NCI-H345 treated with DMSO at 0.1 percent for 48 hours (cell line): ENCODE data around the gene HMGXB4.
"Not testable (repeated sequence)": the region's sequence is repeated elsewhere in the genome, so short reads cannot be mapped to it uniquely, and the experiment has no call there.

ENCODE experiments used
- DNase-seq: peaks from one replicate; lab custom pipeline; 2025; ENCODE audit not compliant: unreplicated experiment; lab: John Stamatoyannopoulos, UW

Gene HMGXB4, protein sequence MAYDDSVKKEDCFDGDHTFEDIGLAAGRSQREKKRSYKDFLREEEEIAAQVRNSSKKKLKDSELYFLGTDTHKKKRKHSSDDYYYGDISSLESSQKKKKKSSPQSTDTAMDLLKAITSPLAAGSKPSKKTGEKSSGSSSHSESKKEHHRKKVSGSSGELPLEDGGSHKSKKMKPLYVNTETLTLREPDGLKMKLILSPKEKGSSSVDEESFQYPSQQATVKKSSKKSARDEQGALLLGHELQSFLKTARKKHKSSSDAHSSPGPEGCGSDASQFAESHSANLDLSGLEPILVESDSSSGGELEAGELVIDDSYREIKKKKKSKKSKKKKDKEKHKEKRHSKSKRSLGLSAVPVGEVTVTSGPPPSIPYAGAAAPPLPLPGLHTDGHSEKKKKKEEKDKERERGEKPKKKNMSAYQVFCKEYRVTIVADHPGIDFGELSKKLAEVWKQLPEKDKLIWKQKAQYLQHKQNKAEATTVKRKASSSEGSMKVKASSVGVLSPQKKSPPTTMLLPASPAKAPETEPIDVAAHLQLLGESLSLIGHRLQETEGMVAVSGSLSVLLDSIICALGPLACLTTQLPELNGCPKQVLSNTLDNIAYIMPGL

DNA sequence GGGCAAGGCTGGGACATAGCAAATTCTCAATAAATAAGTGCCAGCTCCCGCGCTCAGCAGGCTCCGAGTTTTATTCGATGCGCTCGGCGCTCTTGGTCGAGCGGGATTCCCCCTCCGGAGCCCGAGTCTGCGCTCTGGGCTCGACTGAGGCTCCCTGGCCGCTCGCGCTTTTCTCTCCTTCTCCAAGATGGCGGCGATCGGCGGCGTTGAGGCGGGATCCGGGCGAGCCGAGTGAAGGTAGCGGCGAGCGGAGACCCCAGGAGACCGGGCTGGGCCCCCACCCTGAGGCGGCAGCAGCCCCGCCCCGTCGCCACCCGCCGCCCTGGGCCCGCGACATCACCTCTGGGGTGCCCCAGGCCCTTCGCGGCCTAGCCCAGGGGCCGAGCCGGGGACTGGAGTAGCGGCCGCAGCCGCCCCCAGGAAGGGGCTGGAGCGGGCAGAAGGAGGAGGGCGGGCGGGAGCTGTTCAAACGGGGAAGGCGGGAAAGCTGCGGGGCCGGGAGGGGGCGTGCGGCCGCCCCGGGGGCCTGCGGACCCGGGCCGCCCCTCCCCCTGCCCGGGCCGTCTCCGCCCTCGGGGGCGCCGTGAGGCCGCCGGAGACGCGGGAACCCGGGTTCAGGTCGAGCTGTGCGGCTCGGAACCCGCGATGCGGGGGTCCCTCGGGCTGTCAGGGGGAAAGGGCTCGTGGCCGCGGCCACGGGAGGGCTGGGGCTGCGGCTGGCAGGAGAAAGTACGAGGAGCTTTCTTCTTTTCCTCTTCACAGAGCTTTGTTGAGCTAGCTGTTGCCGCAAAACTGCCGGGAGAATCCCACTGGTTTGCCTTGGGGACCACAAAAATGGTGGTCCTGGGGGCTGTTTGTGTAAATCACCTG is at the start of gene HMGXB4:
HMGXB4 (plus strand) TSS at position 173 of the 870 bp plus-strand sequence. CDS start 4,898 bp downstream, outside the sequence.
- peak; percentile 50 for DNase-seq

DNA sequence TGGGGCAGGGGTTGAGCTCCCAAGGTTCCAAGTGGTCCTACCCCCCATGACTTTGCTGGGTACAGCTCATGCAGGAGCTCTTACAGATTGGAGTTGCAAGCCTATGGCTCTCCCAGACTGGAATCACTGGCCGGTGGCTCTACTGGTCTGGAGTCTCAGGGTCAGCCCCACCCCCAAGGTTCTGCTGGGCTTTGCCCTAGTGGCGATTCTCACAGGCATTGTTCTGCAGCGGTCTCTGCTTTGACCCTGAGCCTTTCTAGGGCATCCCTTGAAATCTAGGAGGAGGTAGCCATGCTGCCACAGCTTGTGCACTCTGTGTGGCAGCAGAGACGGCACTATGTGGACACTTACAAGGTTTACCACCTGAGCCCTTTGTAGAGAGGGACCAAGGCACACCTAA is 49.3 kb upstream of the HMGXB4 start:
- no peak for DNase-seq

DNA sequence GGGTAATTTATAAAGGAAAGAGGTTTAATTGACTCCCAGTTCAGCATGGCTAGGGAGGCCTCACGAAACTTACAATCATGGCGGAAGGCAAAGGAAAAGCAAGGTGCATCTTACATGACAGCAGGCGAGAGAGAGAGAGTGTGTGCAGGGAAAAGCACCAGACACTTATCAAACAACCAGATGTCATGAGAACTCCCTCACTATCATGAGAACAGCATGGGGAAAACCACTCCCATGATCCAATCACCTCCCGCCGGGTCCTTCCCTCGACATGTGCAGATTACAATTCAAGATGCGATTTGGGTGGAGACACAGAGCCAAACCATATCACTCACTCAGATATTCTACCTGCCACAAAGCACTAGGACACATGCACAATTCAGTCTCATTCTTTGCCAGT is 48.1 kb upstream of the HMGXB4 start:
- DNase-seq = no peak

DNA sequence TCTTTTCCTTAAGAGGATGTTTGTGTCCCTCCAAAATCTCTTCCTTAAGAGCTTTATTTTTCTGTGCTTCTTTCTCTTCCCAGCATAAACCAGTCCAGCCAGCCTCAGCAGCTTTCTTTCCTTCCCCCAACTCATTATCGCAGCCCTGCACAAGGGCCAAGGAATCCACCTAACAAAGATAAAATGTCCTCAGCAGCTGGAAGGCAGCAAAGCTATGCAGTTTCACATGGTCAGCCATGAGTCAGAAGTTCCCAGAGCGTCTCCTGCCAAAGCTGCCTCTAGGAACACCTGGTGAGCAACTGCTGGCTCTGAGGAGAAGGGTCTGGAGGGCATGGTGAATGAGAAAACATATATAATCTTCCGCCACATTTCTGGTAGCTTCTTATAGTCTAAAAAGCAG is 45.3 kb upstream of the HMGXB4 start:
- DNase-seq = no peak

DNA sequence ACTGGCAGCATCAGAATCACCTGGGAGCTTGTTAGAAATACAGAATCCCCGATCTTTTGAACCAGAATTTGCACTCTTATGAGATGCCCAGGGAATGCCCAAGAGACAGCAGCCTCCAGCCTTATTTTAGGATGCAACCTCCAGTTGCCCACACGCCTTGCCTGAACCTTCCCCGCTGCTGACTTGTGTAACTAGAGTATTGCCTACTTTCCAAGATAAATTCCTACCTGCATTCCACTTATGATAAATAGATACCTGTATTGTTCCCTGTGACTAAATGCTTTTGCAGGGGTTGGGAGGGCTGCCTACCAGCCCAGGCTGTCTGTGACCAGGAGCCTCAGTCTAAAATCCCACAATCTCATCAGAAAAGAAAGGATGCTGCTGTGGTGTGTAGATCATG is 44.3 kb upstream of the HMGXB4 start:
- DNase-seq = no peak

DNA sequence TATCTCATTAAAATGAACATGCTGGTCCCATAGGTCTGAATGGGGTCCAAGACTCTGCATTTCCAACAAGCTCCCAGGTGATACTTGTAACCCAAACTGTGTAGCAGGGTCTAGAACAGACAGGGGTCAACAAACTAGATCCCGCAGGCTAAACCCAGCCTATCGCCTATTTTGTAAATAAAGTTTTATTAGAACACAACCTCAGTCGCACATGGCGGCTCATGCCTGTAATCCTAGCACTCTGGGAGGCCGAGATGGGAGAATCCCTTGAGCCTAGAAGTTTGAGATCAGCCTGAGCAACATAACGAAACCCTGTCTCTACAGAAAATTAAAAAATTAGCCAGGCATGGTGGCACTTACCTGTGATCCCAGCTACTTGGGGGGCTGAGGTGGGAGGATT is 42.3 kb upstream of the HMGXB4 start:
- DNase-seq = no peak

DNA sequence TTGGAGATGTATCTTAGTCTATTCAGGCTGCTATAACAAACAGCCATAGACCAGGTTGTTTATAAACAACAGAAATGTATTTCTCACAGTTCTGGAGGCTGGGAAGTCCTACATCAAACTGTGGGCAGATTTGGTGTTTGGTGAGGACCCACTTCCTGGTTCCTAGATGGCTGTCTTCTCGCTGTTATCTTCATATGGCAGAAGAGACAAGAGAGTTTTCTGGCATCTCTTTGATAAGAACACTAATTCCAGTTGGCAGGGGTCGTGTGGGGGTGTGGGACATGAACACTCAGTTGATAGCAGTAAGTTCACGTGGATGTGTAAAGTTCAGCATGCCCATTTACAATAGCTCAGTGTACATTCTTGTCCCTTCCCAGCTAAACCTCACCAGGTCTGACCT is 41.3 kb upstream of the HMGXB4 start:
- no peak for DNase-seq

DNA sequence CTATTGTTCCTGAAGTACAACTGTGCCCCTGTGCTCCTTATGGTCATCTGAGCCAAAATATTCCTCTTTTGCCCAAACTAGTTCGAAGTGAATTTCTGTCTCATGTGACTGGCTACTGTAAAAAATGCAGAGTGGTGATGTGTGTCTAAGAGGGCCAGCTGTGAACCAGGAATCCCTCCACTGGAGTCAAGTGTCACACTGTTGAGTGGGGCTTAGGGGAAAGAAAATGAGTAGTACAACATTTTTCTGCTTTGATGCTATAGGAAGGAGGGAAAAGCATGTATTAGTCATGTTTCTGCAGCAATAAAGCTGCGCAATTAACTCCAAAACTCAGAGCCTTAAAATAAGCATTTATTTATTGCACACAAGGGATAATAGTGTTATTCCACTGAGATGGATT is 39.8 kb upstream of the HMGXB4 start:
- DNase-seq = no peak

DNA sequence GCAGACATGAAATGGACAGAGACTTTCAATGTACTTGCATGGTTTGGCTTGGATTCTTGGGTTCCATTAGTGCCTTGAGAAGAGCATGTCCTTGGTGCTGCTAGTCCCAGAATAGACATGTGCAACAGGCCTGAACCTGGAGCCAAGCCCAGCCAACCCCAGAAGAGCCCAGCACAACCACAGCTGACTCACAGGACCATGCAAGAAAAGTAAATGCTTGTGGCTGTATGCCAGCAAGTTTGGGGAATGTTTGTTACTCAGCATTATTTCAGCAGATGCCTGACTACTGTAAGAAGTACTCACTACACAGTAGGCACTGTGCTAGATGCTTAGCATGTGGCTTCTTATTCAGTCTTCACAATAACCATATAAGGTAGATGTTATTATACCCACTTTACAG is 39.2 kb upstream of the HMGXB4 start:
- no peak for DNase-seq

DNA sequence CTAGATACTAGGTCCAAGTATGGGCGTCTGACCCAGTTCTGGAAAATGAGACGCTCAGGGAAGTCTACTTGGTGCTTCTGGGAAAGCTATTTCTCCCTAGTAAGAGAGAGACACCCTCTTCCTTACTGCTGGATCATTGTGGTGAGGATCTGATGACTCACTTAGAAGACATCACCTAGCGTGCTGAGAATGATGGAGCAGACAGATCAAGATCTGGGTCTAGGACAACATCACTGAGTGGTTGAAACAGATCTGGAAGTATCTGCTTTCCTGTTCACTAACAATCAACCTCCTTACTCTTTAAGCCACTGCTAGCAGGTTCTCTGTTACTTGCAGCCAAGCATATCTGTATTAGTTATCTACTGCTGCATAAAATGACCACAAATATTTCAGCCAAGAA is 38.3 kb upstream of the HMGXB4 start:
- no peak for DNase-seq

DNA sequence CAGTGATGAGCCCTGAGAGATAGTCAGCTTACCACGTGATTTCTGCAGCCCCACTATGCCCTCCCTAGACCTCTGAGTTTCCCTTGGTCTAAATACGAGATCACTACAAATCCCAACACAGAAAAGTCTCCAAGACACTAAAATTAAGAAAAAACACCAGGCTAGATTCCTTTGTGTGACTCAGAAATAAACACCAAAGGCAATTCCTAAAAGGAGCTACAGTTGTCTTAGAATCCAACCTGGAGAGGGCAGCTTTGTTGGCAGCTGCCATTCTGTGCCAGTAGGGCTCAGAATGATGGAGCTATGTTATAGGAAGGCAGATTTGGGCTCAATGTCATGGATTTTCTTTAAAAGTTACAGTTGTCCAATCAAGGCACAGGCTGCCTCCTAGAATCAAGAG is 37.1 kb upstream of the HMGXB4 start:
- no peak for DNase-seq

DNA sequence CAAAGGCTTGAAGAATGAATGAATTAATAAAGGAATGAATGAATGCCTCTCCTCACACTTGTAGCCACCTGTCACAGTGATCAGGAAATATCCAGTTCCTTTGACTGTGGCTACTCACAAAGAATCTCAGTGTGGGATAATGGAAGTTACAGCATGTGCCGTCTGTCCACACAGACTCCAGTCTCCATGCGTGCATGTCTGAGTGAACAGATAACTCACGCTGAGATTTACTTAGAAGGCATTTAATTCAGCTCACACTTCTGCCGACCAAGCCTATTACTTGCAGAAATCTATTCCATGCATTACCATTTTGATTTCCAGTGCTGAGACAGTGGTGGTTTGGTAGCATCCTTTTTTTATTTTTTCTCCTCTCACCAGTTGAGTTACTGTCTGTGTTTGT is 32.3 kb upstream of the HMGXB4 start:
- no peak for DNase-seq

DNA sequence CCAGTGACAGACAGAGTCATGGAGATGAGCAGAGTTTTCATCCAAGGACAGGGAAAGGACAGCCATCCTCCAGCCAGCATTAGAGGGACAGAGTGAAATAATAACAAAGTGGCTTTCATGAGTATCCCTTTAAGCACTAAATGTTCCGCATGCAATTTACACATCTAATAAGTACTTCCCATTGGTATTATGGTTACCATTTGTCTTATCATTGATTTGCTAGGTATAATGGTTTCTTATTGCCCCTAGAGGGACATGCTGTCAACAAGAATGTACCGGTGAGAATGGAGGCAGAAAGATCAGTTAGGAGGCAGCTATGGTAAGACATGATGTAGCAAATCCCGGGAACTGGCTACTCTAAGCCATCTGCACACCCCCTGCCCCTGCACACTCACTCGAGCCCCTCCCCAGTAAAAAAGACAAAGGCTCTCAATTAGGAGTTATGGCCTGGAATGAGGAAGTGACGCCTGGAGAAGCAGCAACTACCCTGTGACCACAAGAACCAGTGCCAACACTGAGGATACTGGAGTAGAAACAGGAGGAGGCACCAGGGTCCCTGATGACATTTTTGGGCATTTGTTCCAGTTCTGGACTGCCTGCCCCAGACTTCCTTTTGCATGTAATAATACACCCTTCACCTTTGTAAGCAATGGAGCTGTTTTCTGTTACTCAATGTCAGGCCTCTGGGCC is 30.2 kb upstream of the HMGXB4 start:
- DNase-seq = no peak

DNA sequence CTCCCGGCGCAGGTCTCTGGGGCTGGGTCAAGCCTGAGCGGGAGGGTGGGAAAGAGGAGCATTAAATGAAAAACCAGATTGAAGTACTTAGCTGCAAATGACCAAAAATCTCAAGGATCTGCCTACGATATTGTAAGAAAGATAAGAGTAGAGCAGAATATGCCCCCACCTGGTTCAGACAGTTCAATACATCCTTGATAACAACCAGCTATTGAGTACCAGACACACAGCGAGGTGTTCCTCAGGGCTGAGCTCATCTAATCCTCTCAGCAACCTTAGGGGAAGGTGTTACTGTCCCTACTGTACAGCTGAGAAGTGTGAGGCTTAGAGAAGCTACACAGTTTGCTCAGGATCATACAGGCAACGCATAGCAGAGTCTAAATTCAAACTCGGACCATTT is 27.4 kb upstream of the HMGXB4 start:
- no peak for DNase-seq

DNA sequence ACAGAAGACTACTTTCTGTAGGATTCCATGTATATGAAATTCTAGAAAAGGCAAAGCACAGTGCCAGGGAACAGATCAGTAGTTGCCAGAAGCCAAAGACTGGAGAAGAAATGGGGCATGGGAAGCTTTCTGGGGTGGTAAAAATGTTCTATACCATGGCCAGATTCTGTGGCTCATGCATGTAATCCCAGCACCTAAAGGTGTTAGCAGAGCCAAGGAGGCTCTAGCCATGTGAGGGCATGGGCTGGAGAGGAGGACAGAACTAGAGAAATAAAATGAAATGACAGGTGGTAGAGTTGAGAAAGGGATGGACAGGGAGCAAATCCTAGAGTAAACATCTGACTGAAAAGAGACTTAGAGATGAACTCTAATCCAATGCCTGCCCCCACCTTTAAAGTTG is 26.9 kb upstream of the HMGXB4 start:
- no peak for DNase-seq

DNA sequence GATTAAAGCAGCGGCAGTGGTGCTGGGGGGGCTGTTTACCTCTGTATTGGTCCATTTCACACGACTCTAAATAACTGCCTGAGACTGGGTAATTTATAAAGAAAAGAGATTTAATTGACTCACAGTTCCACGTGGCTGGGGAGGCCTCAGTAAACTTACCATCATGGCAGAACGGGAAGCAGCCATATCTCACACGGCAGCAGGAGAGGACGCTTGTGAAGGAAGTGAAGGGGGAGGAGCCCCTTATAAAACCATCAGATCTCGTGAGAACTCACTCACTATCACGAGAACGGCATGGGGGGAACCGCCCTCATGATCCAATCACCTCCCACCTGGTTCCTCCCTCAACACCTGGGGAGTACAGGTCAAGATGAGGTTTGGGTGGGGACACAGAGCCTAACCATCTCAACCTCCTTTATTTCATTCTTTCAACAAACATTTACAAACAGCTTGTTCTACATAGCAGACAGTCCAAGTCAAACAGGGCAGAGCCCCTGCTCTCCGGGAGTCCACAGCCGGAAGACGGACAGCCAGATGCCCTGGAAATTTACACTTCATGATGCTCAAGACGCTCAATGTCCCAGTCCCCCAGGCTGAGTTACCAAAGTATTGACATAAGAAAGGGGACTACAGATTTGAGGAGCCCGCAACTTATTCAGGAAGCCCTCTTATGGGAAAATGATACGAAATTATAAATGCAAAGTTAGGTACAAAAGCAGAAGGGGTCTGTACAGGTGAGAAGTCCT is 26.3 kb upstream of the HMGXB4 start:
- DNase-seq = no peak

DNA sequence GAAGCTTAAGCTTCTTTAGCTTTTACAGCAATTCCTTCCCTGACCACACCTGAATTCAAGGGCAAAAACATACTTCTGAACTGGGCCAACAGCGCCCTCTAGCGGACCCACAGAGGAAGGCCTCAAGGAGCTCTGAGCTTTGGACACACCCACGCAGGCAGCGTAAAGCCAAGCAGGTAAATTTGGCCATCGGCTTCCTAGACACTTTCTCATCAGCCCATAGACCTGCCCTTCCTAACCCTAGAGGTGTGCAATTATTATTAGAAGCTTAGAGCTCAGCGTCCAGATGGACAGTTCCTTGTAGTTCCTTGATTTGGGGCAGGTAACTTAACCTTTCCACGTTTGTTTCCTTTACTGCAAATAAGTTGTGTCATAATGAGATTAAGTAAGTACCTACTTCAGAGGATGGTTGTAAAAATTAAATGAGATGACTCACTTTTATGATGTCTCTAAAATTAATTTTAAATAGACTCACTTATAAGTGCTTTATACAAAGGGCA is 25.7 kb upstream of the HMGXB4 start:
- DNase-seq = peak; percentile 50

DNA sequence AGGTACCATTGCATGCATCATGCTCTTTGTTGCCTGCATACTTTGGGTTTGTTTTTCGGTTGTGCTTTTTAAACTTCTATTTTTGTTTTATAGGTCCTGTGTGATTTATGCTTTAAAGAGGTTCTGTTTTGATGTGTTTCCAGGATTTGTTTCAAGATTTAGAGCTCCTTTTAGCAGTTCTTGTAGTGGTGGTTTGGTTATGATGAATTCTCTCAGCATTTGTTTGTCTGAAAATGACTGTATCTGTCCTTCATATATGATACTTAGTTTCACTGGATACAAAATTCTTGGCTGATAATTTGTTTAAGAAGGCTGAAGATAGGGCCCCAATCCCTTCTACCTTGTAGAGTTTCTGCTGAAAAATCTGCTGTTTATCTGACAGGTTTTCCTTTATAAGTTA is 18.5 kb upstream of the HMGXB4 start:
- DNase-seq = not testable (repeated sequence)

DNA sequence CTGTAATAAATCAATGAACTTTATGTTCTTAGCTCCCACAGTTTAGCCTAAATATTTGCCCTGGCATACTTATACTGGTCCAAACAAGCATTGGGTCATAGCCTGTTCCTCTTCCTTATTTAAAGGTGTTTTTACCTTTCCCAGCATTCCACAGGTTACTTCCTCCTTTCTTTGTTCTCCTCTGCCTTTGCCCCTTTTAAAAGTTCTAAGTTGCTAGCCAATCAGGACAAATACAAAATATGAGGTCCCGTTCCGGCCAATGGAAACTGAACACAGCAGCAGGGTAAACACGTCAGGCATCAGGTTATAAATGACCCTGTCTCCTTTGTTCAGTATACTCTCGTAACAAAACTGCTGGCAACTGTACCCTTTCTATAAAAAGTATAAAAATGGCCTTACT is 12.8 kb upstream of the HMGXB4 start:
- not testable (repeated sequence) for DNase-seq

DNA sequence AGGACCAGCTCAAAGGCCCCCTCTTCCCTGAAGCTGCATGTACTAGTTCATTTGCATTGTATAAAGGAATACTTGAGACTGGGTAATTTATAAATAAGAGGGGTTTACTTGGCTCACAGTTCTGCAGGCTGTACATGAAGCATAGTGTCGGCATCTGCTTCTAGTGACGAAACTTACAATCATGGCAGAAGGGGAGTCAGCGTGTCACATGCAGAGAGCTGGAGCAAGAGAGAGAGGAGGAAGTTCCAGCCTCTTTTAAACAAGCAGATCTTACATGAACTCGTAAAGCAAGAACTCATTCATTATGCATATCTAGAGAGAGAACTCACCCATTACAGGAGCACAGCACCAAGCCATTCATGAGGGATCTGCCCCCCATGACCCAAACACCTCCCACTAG is 7.1 kb upstream of the HMGXB4 start:
- DNase-seq = no peak
